Measurements from ENCODE around the gene FAAP20.

The FAAP20 gene

DNA sequence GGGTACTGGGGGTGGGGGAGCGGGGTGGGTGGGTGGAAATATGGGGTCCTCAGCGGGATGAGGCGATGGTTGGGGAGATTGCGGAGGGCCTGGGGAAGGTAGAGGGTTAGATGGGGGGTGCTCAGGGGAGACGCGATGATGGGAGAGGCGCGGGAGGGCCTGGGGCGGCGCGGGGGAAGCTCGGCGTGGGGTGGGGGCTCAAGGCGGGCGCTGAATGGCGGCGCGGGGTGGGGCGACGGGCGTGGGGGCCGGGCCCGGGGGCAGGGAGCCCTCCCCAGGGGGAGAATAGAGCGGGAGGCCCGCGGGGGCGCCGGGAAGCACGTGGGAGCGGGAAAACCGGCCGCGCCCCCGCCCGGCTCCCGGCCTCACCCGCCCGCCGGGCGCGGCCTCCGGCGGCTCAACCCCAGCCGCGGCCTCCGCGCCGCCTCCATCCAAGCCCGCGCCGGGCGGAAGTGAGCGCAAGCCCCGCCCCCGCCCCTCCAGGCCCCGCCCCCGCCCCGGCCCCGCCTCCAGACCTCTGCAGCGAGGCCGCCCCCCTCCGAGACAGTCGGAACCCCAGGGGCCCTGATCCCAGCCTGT, at the start of gene FAAP20:
TSS of gene FAAP20 (minus strand) at position 454 of the 579 bp plus-strand sequence. CDS start at position 431, 23 bp downstream.
- DNase-seq: peak; percentile 59

GRCh38 chr1:2242814-2243725, 48.5 kb upstream of the FAAP20 start:
- DNase-seq: no peak

- DNase-seq: no peak
Observed at GRCh38 chr1:2241820-2242219, 47.2 kb upstream of the FAAP20 start.

DNA sequence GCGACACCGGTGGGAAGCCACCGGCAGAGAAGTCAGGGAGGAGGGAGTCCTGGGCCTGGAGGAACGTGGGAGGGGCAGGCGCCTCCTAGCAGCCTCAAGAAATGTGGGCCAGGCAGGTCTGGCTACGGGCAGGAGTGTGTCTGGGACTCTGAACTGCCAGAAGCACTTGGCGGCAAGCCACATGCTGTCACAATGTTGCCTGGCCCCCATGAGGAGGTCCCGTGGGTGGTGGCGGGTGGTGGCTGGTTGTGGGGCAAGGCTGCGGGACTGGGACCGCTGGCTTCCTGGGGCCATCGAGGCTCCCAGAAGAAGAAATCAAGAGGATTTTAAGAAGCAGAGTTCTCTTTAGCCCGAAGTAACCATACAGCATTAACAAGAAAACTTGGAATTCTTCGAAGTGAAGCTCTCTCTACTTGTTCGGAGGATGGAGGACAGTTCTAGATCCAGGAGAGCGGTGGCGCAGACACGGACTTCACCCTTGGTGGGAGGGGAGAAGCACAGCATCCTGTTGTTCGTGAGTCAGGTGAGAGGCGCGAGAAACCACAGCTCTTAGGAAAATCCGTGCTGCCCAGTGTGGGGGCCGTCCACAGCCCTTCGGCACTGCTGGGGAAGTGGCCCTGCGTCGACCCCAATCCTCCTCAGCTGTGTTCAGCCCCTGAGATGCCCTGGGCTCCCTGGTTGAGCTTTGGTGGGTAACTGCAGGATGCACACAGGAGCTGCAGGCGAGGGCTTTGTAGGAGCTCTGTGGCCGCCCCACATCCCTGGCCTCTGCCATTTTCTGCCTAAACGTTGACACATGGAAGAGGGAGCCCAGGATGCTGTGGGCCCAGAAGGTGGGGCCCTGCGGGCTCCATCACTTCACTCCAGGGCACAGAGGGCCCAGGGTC, 45.9 kb upstream of the FAAP20 start:
- DNase-seq: no peak

DNA sequence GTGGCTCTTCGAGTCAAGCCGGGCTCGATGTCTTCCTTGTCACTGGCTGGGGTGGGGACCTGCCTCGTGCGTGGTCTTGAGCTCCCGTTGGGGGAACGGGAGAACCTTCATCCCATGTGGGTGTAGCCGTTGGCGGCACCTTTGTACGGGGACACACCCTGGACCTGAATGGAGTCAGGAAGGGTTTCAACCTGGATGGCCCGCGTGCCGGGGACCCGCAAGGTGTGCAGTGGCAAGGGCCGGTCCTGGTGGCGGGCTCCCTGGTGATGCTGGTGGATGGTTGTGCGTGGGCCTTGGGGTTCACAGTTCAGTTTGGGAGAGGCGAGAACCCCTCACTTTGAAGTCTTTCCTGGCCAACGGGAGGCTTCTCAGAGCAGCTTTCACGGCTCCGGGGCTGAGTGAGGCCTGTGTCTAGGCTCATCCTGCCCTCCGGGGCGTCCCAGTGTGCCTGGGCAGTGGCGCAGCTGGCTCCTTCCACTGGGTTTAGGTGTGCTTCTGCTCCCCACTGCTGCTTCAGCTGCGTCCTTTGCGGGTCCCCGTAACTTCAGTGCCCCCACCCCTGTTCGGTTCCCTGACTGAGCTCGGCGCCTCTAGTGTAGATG, 44.9 kb upstream of the FAAP20 start:
- no peak for DNase-seq

GRCh38 chr1:2239013-2239370, 44.4 kb upstream of the FAAP20 start:
- DNase-seq: no peak

DNA sequence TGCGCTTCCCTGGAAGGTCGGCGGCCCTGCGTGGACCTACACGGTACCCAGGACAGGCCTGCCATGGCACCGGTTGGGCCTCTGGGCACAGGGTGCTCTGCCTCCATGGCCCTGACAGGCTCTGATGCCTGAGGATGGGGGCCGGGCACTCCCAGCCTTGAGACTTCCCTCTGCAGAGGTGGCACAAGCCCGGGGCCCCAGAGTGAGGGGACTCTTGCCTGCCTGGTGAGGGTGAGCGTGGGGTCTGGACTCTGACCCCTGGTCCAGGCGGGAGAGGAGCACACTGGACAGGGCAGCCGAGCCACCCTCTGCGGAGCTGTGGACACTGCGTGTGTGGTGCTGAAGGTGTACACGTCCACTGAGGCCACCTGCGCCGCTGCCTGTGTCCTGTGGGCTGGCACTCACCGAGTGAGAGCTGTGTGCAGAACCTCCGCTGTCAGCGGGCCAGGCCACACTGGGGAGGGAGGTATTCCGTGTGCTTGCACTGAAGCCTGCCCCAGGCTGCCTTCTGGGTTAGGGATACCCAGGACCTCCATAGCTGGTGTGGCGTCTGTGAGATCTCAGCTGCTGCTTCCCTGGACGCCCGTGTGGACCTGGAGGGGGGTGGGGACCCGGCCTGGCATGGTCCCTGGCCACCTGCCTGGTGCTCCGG, 43.9 kb upstream of the FAAP20 start:
- no peak for DNase-seq

DNA sequence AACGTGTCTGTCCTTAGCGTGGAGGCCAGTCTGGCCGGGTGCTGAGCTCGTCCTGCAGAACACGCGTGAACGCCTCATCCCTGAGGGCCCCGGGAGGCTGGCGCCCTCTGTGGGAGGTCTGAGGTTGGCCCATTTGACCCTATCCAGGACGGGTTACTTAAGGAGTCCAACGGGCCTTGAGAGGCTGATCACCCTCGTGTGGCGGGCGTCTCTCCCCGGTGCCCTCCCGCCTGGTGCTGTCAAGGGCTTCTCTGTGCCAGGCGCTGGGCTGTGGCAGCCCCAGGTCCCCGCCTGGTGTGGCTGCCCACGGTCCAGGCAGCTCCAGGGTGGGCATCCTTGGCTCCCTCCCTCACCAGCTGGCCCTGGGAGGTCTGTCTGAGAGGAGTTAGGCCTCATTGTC, 43.2 kb upstream of the FAAP20 start:
- no peak for DNase-seq

- DNase-seq: no peak
Observed at GRCh38 chr1:2236695-2237677, 42.4 kb upstream of the FAAP20 start.

DNA sequence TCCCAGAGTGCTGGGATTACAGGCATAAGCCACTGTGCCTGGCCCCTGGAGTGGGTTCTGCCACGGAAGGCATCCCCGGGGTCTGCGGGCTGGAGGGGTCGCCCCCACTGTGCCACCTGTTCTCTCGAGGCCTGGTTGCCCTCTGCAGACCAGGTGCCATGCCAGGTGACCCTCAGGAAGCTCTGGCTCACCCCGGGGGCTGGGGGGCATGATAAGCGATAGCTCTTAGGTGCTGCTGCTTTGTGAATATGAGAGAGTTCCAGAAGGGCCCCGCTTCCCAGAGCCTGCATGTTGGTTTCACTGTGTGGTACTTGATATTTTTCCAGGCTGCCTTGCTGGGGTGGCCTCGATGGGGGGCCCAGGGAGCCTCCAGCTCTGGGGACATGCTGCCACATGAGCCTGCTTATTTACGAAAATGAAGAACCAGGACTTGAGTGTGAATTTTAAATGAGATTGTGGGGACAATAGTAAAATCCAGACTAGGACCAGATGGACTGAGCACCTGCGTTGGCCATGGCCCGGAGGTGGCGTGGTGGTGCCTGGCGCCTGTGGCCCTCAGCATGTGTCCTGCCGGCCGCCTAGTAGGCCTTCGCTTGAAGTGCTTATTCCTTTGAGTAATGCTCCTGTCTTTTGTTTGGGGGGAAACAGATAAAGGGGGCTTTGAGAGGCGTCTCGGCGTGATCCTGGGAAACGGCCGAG, 40.9 kb upstream of the FAAP20 start:
- no peak for DNase-seq

GRCh38 chr1:2234762-2235113, 40.2 kb upstream of the FAAP20 start:
- no peak for DNase-seq

GRCh38 chr1:2233997-2234761, 39.6 kb upstream of the FAAP20 start:
- DNase-seq: peak; percentile 97 to 98

DNA sequence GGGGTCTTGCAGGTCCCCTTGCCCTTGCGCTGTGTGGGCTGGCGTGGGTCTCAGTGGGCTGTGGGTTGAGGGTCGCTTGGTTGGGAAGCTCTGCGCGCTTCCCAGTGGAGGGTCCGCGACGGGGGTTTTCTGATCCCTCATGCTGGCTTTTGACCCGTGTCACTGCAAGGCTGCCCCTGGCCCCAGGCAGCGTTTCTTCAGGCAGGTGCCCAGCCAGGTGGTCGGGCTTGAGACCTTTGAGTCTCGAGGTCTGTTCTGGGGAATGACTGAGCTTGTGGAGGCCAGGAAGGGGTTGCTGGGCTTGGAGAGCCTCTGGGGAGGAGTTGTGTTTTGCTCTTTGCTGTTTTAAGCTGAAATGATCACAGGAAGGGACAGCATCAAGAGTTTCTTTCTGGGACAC, 38.9 kb upstream of the FAAP20 start:
- DNase-seq: no peak

DNA sequence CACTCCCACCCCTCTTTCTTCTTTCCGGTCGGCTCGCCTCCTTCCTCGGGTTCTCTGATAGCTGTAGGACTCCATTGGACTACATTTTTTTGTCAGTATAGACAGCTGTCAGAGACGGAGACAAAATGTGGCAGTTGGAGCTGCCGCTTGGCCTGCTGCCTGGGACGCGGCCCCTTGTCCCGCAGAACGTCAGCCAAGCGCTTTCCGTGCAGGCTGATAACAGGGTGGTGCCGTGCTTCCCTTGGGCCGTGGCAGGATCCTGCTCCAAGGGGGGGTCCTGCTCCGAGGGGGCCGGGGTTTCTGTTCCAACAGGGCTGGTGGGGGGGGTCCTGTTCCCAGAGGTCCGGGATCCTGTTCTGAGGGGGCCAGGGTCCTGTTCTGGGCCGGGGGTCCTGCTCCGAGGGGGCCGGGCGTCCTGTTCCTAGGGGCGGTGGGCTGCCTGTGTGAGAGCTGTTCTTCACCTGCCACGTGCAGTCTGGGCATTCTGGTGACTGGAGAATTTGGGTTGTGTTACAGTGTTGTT, 38.4 kb upstream of the FAAP20 start:
- no peak for DNase-seq

DNA sequence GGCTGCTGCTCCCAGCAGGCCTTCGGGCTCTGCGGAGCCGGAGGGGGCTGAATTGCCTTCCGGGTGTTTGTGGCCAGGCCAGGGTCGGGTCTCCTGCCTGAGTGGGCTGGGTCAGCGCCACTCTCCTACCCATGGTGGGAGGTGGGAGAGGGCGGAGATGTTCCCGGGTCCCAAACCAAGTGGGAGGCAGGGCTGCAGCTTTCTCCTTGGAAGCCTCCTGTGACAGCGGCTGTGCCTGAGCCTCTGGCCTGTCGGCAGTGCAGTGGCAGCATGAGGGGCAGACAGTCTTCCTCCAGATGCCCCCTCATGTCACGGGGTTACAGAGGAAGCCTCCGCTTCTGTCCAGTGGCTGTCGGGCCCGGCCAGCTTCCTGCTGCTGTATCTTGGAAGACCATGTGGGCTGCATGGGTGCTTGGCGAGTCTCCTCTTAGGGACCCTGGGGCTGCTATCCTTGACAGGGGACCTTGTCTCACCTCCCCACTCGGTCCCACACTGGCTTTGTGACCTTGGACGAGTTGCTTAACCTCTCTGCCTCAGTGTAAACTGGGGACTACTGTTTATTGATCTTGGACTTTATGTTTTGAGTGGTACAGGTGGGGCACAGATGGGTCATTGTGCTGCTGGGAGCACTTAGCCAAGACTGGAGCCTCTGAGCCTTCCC, 37.8 kb upstream of the FAAP20 start:
- DNase-seq: no peak

- peak; percentile 59 to 67 for DNase-seq
Observed at GRCh38 chr1:2231532-2232254, 37.1 kb upstream of the FAAP20 start.

- DNase-seq: no peak
Observed at GRCh38 chr1:2230781-2231531, 36.4 kb upstream of the FAAP20 start.

Measured in AML-193 (cell line).